Measurements from ENCODE around the gene SMCO4. TPM values are rescaled to one million over a fixed set of nuclear protein-coding genes. Genes with fewer than 3 reads are reported as not detected.

The SMCO4 gene
- total and polyA plus RNA-seq, 2 of the 8 experiments (the other 6 are each of a cell fraction or from before 2014, with no cell fraction given): 33.2 to 53.9 TPM

DNA sequence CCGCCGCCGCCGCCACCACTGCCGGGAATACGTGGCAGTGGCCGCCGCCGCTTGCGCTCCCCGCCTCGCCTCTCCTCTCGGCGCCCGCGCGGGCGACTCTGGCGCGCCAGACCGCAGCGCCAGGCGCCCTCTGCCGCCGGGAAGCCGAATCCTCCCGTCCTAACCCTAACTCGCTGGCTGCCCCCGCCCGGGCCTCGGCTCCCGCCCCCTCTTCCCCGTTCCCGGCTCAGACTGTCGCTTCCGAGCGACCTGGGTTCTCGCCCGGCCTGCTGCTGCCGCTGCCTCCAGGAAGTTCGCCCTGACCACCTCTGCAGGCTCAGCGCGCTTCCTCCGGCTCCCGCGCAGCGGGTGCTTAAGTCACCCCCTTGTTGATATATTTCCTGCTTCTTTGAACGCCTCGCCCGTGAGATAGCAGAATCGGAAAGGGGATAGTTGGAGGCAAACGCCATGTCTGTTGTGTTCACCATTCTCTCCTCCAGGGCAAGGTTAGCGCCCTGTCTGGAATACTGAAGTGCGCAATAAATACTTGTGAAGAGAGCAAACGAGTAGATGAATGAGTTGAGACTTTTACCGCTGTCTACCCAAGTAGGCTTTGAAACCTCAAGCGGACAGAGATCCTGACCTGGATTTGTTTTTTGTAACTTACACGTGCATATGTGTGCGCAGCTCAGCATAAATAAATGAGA is at the start of gene SMCO4 (continued):
- TF ChIP-seq TAF1 (IDR thresholded peaks at IDR 0.05; ENCODE audit: low read depth, low read length) (peak; percentile 79), SP1 (IDR thresholded peaks at IDR 0.05; ENCODE audit: low read depth, low read length) (0 out of 2 replicates have a peak, but pooled peaks have one; percentile 25), GABPA (IDR thresholded peaks at IDR 0.05; ENCODE audit: borderline replicate concordance, insufficient read depth, low read length) (peak; percentile 32; the same call in 1 of the 2 replicates), PHF8 (conservative IDR thresholded peaks at IDR 0.05; ENCODE audit: low read depth, low read length) (no peak; the same call in 1 of the 2 replicates), HDAC2 (IDR thresholded peaks at IDR 0.05; ENCODE audit: borderline replicate concordance in 1 of 2, low read depth in 2 of 2, low read length in 2 of 2) (0 out of 4 replicates have a peak, but pooled peaks of 1 of the 2 experiments have one; percentile 46), POLR2A (IDR thresholded peaks at IDR 0.05; ENCODE audit: control extremely low read depth in 1 of 2, low read depth in 2 of 2, low read length in 2 of 2) (peak in 1 of 2 experiments; percentile 34; a peak in 2 of 3 replicates), RFX5 (IDR thresholded peaks at IDR 0.05; ENCODE audit: borderline replicate concordance, low read depth, low read length) (no peak), TBP (IDR thresholded peaks at IDR 0.05; ENCODE audit: low read depth, low read length) (peak; percentile 56; the same call in 1 of the 2 replicates), SRF (IDR thresholded peaks at IDR 0.05; ENCODE audit: low read depth, low read length) (0 out of 2 replicates have a peak, but pooled peaks have one; percentile 29), RBBP5 (IDR thresholded peaks at IDR 0.05; ENCODE audit: borderline replicate concordance, low read depth, low read length) (no peak; the same call in 1 of the 2 replicates), KDM4A (IDR thresholded peaks at IDR 0.05; ENCODE audit: low read depth, low read length, severe bottlenecking) (peak; percentile 48), EP300 (IDR thresholded peaks at IDR 0.05; ENCODE audit: borderline replicate concordance in 1 of 2, low read depth in 2 of 2, low read length in 2 of 2) (peak in 1 of 2 experiments; percentile 73; a peak in 1 of 3 replicates), RAD21 (IDR thresholded peaks at IDR 0.05 in 1 of 2, conservative IDR thresholded peaks at IDR 0.05 in 1 of 2; ENCODE audit: low read depth in 2 of 2, low read length in 2 of 2) (peak; percentile 85 to 90), FOSL1 (IDR thresholded peaks at IDR 0.05; ENCODE audit: insufficient read depth, low read depth, low read length) (no peak), RNF2 (IDR thresholded peaks at IDR 0.05; ENCODE audit: borderline replicate concordance, low read depth, low read length, missing control alignments, poor library complexity, severe bottlenecking) (no peak), YY1 (IDR thresholded peaks at IDR 0.05; ENCODE audit: low read depth, low read length) (peak; percentile 45; the same call in 1 of the 2 replicates), EGR1 (IDR thresholded peaks at IDR 0.05; ENCODE audit: borderline replicate concordance, low read depth, low read length) (peak; percentile 95)
- TF ChIP-seq, protein P1, sequence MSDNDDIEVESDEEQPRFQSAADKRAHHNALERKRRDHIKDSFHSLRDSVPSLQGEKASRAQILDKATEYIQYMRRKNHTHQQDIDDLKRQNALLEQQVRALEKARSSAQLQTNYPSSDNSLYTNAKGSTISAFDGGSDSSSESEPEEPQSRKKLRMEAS (IDR thresholded peaks at IDR 0.05): peak; percentile 17; the same call in 1 of the 2 replicates
